ENCODE data around the gene RAB12. TPM values are rescaled to one million over a fixed set of nuclear protein-coding genes. Genes with fewer than 3 reads are reported as not detected.

RAB12 gene
- total and polyA plus RNA-seq, 2 of the 8 experiments (the other 6 are each of a cell fraction or from before 2014, with no cell fraction given) = 19.7 to 45.9 TPM

GRCh38 chr18:8615397-8616027, 6.3 kb downstream of the RAB12 start (continued):
- TF ChIP-seq CHD7 (IDR thresholded peaks at IDR 0.05; ENCODE audit: insufficient replicate concordance, low read length) (no peak), TEAD4 (IDR thresholded peaks at IDR 0.05; ENCODE audit: low read depth, low read length) (no peak), SRF (IDR thresholded peaks at IDR 0.05; ENCODE audit: low read depth, low read length) (no peak), NANOG (IDR thresholded peaks at IDR 0.05; ENCODE audit: insufficient read depth, low read depth, low read length, poor library complexity, severe bottlenecking) (no peak), ASH2L (IDR thresholded peaks at IDR 0.05; ENCODE audit: low read length) (no peak), JUND (IDR thresholded peaks at IDR 0.05; ENCODE audit: low read length) (0 out of 2 replicates have a peak, but pooled peaks have one; percentile 43)
